Activated CD4-positive, alpha-beta T cell treated with anti-CD3 and anti-CD28 coated beads, Interleukin-2, amount 50 U/mL, for 48 hours (primary cell): ENCODE results near the gene ARL14EPL.
"Not testable (repeated sequence)": the region's sequence is repeated elsewhere in the genome, so short reads cannot be mapped to it uniquely, and the experiment has no call there.

ENCODE experiments used
- DNase-seq, 2 experiments: peaks; one replicate each; pipeline ENCODE4 v3.0.0-alpha.2; 2020

The ARL14EPL gene

DNA sequence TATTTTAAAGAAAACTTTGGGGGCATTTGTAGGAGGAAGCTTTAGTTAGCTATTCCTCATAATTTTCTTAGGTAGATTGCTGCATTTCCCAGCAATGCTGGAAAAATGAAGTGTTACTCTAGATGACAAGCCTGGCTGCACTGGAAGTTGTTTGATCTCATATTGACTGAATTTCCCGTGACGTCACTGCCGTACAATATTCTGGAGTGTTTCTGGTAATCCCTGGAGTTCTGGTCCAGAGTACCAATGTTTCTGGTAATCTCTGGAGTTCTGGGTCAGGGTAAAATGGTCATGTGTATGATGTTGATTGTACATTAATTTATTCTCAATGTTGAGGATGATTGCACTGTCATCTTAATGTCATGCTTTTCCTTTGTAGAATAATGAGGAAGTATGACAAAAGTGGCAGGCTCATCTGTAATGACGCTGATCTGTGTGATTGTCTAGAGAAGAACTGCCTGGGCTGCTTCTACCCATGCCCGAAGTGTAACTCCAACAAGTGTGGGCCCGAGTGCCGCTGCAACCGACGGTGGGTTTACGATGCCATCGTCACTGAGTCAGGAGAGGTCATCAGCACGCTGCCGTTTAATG lies 26.2 kb downstream of the ARL14EPL start:
- no peak for DNase-seq

DNA sequence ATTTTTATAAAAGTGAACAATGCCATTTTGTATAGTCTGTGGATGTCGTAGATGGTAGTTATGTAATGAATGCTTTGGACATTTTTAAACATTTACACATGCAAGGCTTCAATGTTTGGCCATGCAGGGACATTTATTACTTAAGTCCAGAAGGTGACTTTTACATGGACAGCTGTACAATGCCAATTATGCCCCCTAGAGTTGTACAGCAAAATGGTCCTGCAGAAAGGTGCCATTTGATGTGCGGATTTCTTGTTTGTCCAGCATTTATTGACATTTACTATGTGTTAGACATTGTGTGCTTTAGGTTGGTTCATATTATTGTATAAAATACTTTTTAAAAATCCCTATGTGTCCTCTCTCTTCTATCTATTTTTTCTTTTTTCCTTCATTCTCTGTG lies 30.1 kb downstream of the ARL14EPL start:
- DNase-seq: no peak

DNA sequence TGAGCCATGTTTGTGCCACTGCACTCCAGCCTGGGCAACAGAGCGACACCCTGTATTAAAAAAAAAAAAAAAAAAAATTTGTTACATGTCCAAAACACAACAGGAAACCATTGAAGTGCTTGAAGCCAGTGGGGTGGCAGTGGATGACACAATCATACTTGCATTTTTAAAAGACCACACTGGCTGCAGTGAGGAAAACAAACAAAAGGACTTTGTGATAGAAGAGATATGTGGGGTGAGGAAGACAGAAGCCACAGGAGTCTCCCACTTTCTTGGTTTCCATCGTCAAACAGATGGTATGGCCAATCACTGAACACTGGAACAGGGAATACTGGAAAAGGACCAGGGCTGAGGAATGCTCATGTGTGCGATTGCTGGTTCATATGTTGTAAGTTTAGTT lies 31.7 kb downstream of the ARL14EPL start:
- no peak for DNase-seq

DNA sequence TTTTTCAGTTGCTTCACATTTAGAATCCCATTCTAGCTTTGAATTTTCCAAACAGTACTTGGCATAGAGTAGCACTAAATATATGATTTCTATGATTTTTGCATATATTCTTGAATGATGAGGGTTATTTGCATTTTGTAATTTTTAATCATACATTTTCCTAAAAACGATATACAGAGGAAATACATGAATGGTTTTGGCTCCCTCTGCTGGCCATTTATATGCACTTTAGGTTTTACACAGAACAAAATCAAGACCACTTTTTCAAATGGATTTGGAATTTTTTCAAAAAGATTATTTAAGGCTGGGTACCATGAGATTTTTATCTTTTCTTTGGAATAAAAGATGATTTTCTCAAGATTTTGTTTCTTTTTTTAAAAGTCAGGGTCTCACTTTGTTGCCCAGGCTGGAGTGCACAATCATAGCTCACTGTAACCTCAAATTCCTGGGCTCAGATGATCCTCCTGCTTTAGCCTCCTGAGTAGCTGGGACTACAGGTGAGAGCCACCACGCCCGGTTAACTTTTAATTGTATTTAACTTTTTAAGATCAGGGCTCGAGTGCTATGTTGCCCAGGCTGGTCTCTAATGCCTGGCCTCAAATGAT lies 35.9 kb downstream of the ARL14EPL start:
- DNase-seq: peak in 1 of 2 experiments; percentile 19

DNA sequence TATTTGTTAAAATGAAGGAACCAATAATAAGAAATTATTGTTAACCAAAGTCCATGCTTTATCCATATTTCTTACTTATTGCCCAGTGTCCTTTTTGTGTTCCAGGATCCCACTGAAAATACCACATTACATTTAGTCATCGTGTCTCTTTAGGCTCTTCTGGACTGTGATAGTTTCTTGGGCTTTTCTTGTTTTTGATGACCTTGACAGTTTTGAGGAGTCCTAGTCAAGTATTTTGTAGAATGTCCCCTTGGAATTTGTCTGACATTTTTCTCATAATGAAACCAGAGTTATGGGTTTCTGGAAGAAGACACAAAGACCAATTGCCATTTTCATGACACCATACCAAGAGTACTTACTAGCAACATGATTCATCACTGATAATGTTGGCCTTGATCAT lies 38.9 kb downstream of the ARL14EPL start:
- no peak for DNase-seq

DNA sequence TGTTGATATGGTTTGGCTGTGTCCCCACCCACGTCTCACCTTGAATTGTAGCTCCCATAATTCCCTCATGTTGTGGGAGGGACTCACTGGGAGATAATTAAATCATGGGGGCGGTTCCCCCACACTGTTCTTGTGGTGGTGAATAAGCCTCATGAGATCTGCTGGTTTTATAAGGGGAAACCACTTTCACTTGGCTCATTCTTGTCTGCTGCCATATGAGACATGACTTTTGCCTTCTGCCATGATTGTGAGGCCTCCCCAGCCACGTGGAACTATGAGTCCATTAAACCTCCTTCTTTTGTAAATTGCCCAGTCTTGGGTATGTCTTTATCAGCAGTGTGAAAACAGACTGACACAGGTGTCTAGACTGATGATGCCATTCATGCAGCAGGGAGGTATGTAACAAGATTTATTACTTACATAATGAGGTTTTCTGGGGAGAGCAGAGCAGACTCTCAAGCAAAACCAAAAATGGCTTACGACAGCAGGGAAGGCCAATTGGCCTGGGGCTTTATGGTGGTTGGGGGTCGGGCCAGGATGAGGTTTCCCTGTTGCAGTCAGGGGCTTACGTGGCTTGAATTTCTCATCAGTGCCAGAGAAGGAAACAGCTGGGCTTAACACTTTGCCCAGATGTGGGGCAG lies 43.0 kb downstream of the ARL14EPL start:
- no peak for DNase-seq

DNA sequence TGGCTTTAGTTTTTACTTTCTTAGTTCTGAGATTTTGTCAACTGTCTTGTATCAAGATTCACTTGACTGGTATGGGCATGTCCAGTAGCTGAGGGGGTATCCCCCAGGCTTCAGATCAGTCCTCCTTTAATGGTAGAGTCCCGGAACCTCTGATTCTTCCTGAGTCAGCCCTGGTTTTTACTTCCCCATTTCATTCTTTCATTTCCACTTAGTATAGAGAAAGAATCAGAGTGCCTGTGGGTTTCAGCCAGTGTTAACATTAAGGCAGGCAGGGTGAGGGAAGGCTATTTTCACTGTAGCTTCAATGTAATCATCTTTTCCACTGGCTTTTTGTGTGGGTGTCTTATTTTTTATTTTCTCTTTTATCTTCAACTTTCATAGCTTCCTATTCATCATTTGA lies 44.2 kb downstream of the ARL14EPL start:
- peak in 1 of 2 experiments; percentile 11 for DNase-seq

DNA sequence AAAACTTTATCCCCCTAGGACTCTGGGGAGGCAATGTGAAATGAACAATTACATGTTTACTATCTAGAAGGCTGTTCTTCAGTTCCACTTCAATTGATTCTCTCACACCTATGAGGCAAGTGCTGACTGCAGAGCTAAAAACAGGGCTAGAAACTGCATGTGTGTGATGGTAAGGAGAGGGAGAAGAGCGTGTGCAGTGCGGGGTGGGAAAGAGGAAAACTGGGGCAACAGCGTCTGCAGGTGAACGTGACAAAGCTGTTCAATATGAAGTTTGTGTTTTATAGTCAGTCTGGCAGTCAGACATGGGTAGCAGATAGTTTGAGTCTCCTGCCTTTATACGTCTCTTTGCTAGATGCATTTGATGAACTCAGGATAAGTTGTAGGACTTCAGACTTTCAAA lies 45.9 kb downstream of the ARL14EPL start:
- no peak for DNase-seq

DNA sequence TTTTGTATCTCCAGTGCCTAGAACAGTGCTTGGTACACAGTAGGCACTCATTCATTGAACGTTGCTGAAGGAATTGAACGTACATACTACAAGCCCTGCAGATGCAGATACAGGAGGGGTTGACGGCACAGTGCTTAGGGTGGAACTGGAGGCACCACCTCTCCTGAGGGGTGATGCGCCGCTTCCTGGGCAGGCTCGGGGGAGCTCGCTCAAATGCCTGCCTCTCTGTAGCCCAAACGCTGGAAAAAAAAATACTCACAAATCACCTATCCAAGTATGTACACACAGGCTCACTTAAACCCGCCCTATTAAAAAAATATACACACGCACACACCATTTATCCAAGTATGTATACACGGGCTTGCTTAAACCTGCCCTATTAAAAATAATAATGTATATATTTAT lies 52.0 kb downstream of the ARL14EPL start:
- DNase-seq: peak; percentile 36 to 46

DNA sequence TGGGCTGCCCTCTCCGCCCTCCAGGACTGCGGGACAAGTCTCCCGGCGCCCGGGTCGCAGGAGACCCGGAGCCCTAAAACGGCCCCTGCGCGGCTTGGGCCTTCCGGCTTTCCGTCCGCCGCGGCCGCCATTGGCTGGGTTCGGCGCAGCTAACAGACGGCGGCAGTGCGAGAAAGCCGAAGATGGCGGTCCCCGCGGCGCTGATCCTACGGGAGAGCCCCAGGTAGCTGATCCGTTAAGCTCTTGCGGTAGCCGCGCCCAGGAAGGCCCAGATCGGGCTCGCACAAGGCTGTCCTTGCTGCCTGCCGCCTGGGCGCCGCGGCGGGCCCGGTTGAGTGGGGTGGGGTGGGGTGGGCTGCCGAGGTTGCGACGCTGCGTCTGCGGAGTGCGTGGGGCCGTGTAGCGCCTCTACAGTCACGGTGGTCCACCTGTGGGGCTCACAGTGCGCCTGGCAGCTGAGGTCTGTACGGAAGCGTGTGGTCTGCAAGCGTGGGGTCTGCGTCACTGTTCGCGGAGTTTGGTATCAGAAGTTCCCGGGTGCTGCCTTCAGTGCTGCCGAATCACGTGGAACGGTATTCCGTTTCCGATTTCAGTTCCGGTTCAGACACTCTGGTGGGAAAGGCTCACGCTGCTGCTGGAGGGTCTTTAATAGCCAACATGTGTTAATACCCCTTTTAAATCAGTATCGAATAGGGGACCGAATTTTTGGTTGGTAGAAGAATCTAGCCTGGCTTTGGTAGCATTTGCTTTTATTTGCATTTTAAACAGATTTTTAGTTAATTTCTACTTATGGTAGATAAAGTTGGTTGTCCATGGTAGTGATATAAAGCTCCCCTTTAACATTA lies 52.8 kb downstream of the ARL14EPL start, which contains the start of gene COMMD10:
Gene COMMD10, plus strand, starts transcription at position 155 of the 845 bp plus-strand sequence.
- DNase-seq: peak; percentile 71 to 77

DNA sequence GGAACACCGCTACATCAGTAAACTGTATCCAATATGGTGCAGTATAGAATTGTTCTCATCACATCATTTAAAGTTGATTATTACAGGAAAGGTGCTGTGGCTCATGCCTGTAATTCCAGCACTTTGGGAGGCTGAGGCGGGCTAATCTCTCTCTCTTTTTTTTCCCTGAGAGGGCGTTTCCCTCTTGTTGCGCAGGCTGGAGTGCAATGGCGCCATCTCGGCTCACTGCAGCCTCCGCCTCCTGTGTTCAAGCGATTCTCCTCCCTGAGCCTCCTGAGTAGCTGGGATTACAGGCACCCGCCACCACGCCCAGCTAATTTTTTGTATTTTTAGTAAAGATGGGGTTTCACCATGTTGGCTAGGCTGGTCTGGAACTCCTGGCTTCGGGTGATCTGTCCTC lies 54.0 kb downstream of the ARL14EPL start:
- not testable (repeated sequence) for DNase-seq

DNA sequence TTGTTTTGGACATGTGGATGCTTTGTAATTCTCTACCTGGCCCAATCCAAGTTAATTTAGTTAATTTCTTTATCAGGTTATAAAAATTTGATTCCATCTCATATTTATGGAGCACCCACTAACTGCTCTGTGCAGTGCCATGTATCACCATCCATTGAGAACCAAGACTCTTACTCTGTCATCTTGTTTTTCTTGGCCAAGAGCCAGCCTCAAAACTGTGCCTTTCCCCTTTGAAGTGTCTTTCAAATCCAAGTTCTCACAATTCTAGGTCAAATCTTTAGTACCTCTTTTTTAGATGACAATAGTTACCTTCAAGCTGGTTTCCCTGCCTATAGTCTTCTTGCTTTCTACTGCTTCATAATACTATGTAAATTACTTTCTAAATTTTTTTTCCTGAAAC lies 55.8 kb downstream of the ARL14EPL start:
- no peak for DNase-seq

DNA sequence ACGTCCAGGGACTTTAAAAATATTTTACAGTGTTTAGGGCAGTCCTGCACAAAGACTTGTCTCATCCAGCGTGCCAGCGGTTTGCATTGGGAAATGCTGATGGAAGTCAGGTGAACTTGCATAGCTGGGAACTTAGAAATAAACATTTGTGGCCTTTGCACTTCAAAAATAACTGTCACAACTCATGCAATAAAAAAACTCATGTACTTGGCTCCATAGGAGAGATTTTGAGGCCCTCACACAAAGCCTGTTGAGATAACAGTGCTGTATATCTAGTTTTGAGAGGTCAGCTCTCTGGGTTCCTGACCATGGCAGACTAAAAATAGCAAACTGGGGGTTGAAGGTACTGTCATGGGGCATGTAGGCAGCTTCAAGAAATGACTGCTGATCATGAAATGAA lies 58.0 kb downstream of the ARL14EPL start:
- DNase-seq: no peak

DNA sequence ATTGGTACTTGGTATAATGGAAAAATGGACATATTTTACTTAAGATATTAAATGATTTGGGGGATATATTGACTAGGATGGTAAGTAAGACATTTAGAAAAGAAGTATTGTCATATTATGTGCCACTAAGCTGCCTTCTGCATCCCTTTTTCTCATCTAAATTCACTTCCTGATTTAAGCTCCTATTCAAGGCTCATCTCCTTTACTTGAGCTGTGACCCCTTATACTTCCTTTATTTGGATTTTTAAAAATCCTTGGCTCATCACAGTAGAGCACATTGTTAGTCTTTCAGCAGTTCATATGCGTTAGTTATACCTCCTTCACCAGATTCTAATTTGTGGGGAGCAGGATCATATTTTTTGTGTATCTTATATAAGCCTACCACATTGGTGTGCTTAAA lies 59.1 kb downstream of the ARL14EPL start:
- no peak for DNase-seq

DNA sequence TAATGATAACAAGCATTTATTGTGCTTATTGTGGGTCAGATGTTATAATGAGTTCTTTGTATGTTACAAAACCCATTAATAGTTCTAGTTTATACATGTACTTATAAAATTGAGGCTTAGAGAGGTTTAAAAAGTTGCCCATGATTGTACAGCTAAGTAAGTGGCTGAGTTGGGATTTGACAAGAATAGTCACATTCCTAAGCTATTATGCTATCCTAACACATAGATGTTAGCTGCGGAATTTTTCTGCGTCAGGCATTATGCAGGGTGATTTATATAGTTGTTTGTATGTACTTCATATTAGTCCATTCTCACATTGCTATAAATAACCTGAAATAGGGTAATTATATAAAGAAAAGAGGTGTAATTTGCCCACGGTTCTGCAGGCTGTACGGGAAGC lies 65.0 kb downstream of the ARL14EPL start:
- DNase-seq: no peak

DNA sequence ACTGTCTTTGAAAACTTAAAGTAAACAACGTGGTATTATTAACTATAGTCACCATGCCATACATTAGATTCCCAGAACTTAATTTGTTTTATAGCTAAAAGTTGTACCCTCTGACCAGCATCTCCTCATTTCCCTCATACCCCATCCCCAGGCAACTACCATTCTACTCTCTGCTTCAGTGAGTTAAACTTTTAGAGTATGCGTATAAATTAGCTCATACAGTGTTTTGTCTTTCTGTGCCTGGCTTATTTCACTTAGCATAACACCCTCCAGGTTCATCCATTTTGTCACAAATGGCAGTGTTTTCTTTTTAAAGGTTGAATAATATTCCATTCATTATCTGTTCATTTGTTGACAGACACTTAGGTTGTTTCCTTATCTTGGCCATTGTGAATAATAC lies 66.7 kb downstream of the ARL14EPL start:
- no peak for DNase-seq

DNA sequence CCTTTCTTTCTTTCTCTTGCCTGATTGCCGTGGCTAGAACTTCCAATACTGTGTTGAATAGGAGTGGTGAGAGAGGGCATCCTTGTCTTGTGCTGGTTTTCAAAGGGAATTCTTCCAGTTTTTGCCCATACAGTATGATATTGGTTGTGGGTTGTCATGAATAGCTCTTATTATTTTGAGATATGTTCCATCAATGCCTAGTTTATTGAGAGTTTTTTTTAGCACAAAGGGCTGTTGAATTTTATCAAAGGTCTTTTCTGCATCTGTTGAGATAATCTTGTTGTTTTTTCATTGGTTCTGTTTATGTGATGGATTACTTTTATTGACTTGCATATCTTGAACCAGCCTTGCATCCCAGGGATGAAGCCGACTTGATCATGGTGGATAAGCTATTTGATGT lies 72.7 kb downstream of the ARL14EPL start:
- DNase-seq: not testable (repeated sequence)
